Suprapubic skin (tissue), 4 donors: ENCODE measurements around the gene FAM229A. TPM values are rescaled to one million over a fixed set of nuclear protein-coding genes. Genes with fewer than 3 reads are reported as not detected.

Experiments
- DNase-seq, 2 donors: peaks; one replicate each; pipeline ENCODE4 v3.0.0-alpha.2; 2019; ENCODE audit warnings: low spot score in 2 of 2
- H3K27ac ChIP-seq: fragments of 200-600 bp; sonication (generic); one replicate; pipeline ENCODE4 v1.5.1; 2019
- H3K27me3 ChIP-seq: fragments of 200-600 bp; sonication (generic); one replicate; pipeline ENCODE4 v1.5.1; 2019
- H3K36me3 ChIP-seq: fragments of 200-600 bp; sonication (generic); one replicate; pipeline ENCODE4 v1.5.1; 2019
- H3K4me1 ChIP-seq: fragments of 200-600 bp; sonication (generic); one replicate; pipeline ENCODE4 v1.5.1; 2019
- H3K4me3 ChIP-seq: fragments of 200-600 bp; sonication (generic); one replicate; pipeline ENCODE4 v1.5.1; 2019; ENCODE audit warnings: mild to moderate bottlenecking
- H3K9me3 ChIP-seq: fragments of 200-600 bp; sonication (generic); one replicate; pipeline ENCODE4 v1.5.1; 2019
- CTCF ChIP-seq, 2 donors: fragments of 200-600 bp in 1 of 2; fragments of 450-650 bp in 1 of 2; sonication (generic) in 1 of 2; IDR thresholded peaks; one replicate each; pipeline ENCODE4 v1.5.1; 2016 to 2019; ENCODE audit warnings: antibody characterized with exemption in 2 of 2, mild to moderate bottlenecking in 1 of 2, moderate library complexity in 1 of 2
- EP300 ChIP-seq: sonication (generic); formaldehyde crosslinking; IDR thresholded peaks from one replicate; pipeline ENCODE4 v1.6.1; 2017; ENCODE audit warnings: antibody characterized with exemption
- POLR2A ChIP-seq, 2 donors: fragments of 450-650 bp; IDR thresholded peaks; one replicate each; pipeline ENCODE4 v1.6.1; 2017; ENCODE audit warnings: antibody characterized with exemption in 2 of 2, mild to moderate bottlenecking in 2 of 2, moderate library complexity in 2 of 2
- POLR2AphosphoS5 ChIP-seq, 3 donors: sonication (generic); formaldehyde crosslinking; IDR thresholded peaks; one replicate each; pipeline ENCODE4 v1.6.1; 2017; ENCODE audit warnings: antibody characterized with exemption in 3 of 3
- WGBS: methylation state at CpG from one replicate; pipeline ENCODE4 v1.1.5; 2018; 5-methylcytosine and 5-hydroxymethylcytosine counted together
- total RNA-seq, 4 donors: library from RNA; depleted of rRNA; stranded (reverse); fragments of >200 nt; gene quantifications; one replicate each; pipeline ENCODE4 v1.1.0, GENCODE V29; 2016

Gene FAM229A
- total RNA-seq, 4 donors from 2014 or later = 4.4 to 41.8 (median 16.3) TPM

- peaks cover 44% of the 10 kb centered on the region for H3K4me1 ChIP-seq
- H3K36me3 ChIP-seq = peaks cover 23% of the 10 kb centered on the region
- DNase-seq = peak; percentile 99
- H3K4me3 ChIP-seq = peak within 1 kb of the TSS; percentile 72
- H3K9me3 ChIP-seq = no peaks in the 10 kb centered on the region
- H3K27me3 ChIP-seq = no peaks in the 10 kb centered on the region
- TF ChIP-seq POLR2AphosphoS5 (IDR thresholded peaks at IDR 0.05) (peak; percentile 67 to 85 (median 81)), POLR2A (IDR thresholded peaks at IDR 0.05) (peak in 1 of 2 donors; percentile 77), CTCF (IDR thresholded peaks at IDR 0.05) (no peak), EP300 (no peak)
- under 1% methylated on average over 44 of the region's 48 CpGs for WGBS
- peak within 1 kb of the TSS; percentile 91 for H3K27ac ChIP-seq
Measured at GRCh38 chr1:32394141-32394889, 32.0 kb upstream of the FAM229A start, which contains the start of gene BSDC1. Gene BSDC1, minus strand, starts transcription at chr1:32394441. Its CDS starts 27 bp downstream, at chr1:32394414.

GRCh38 chr1:32393832-32394140 is 31.5 kb upstream of the FAM229A start:
- Histone ChIP-seq H3K9me3 (no peaks in the 10 kb centered on the region), H3K27me3 (no peaks in the 10 kb centered on the region), H3K4me3 (peak overlapping the region; percentile 72), H3K27ac (peak overlapping the region; percentile 91), H3K36me3 (peaks cover 28% of the 10 kb centered on the region), H3K4me1 (peaks cover 44% of the 10 kb centered on the region)
- TF ChIP-seq POLR2A (IDR thresholded peaks at IDR 0.05) (no peak), POLR2AphosphoS5 (IDR thresholded peaks at IDR 0.05) (no peak)
- 3% methylated on average over 10 of the region's 15 CpGs for WGBS
- DNase-seq = no peak

- H3K36me3 ChIP-seq = peaks cover 35% of the 10 kb centered on the region
- DNase-seq = no peak
- peaks cover 44% of the 10 kb centered on the region for H3K4me1 ChIP-seq
- peak overlapping the region; percentile 72 for H3K4me3 ChIP-seq
- H3K27me3 ChIP-seq = no peaks in the 10 kb centered on the region
- H3K27ac ChIP-seq = no peak overlapping the region
- WGBS = 47% methylated on average over 1 of the region's 1 CpG
- no peaks in the 10 kb centered on the region for H3K9me3 ChIP-seq
- TF ChIP-seq POLR2A (IDR thresholded peaks at IDR 0.05) (no peak), CTCF (IDR thresholded peaks at IDR 0.05) (no peak), POLR2AphosphoS5 (IDR thresholded peaks at IDR 0.05) (no peak), EP300 (no peak)
Measured at GRCh38 chr1:32393136-32393535, 30.9 kb upstream of the FAM229A start.

GRCh38 chr1:32392325-32392724 is 30.0 kb upstream of the FAM229A start:
- Histone ChIP-seq H3K36me3 (peaks cover 42% of the 10 kb centered on the region), H3K4me3 (no peak overlapping the region), H3K4me1 (peaks cover 44% of the 10 kb centered on the region), H3K9me3 (no peaks in the 10 kb centered on the region), H3K27ac (no peak overlapping the region), H3K27me3 (no peaks in the 10 kb centered on the region)
- DNase-seq = no peak
- WGBS = 54% methylated on average over 3 of the region's 3 CpGs
- TF ChIP-seq POLR2AphosphoS5 (IDR thresholded peaks at IDR 0.05) (no peak), CTCF (IDR thresholded peaks at IDR 0.05) (no peak), POLR2A (IDR thresholded peaks at IDR 0.05) (no peak), EP300 (no peak)

GRCh38 chr1:32390904-32391870 is 28.9 kb upstream of the FAM229A start:
- Histone ChIP-seq H3K27ac (no peak overlapping the region), H3K4me1 (peaks cover 44% of the 10 kb centered on the region), H3K9me3 (no peaks in the 10 kb centered on the region), H3K4me3 (no peak overlapping the region), H3K27me3 (no peaks in the 10 kb centered on the region), H3K36me3 (peaks cover 52% of the 10 kb centered on the region)
- no peak for DNase-seq
- TF ChIP-seq CTCF (IDR thresholded peaks at IDR 0.05) (no peak), POLR2A (IDR thresholded peaks at IDR 0.05) (no peak), EP300 (no peak)
- WGBS = 60% methylated on average over 8 of the region's 8 CpGs
